HepG2 (cell line): ENCODE results near the gene MSANTD2. TPM values are rescaled to one million over a fixed set of nuclear protein-coding genes. Genes with fewer than 3 reads are reported as not detected.

Experiments used
- ATAC-seq: fragments of 200-7000 bp; cut with Tn5 transposase; 3 replicates; pipeline ENCODE4 v1.9.1; 2020; ENCODE audit warnings: mild to moderate bottlenecking, moderate library complexity
- BruUV-seq: library from RNA; stranded (reverse); fragments of 400-500 nt; replicated peaks from 2 replicates; lab custom pipeline; 2021; lab: Mats Ljungman, UMichigan
- CTCF ChIA-PET: fragments of 300-600 bp; formaldehyde crosslinking; extraction: SDS; loops from one replicate; lab custom pipeline; 2021; ENCODE audit warnings: low total read pairs, inconsistent platforms, low intra/inter-chr PET ratio; lab: Yijun Ruan, JAX
- POLR2A ChIA-PET: fragments of 350-600 bp; sonication (Branson Sonifier 250); formaldehyde crosslinking; loops from one replicate; lab custom pipeline; 2020; ENCODE audit warnings: antibody characterized with exemption, inconsistent platforms; lab: Yijun Ruan, JAX
- DNase-seq: peaks from one replicate; pipeline ENCODE4 v3.0.0-alpha.2; 2015; ENCODE audit warnings: low spot score
- FAIRE-seq: peaks from 3 replicates; lab custom pipeline; 2011; peaks lifted over from hg19 to GRCh38; lab: Jason Lieb, UNC
- H2AFZ ChIP-seq: one replicate; pipeline ENCODE4 v1.6.1; 2011; ENCODE audit warnings: low read length, inconsistent platforms
- H3K27ac ChIP-seq: fragments of 300-600 bp; 3 replicates; pipeline ENCODE4 v1.8.0; 2011; ENCODE audit warnings: mixed run types, mild to moderate bottlenecking, mixed read lengths, low read length, inconsistent platforms; ENCODE audit not compliant: insufficient read depth; ENCODE audit errors: extremely low read length
- H3K27me3 ChIP-seq, 2 experiments: fragments of 200-600 bp in 1 of 2; 2 replicates in 1 of 2; 3 replicates in 1 of 2; pipeline versions ENCODE4 v1.6.0 to v1.8.0; 2011; ENCODE audit warnings: low read length in 2 of 2, mild to moderate bottlenecking in 2 of 2, moderate library complexity in 2 of 2, inconsistent platforms in 1 of 2; ENCODE audit not compliant: insufficient read depth in 2 of 2, control insufficient read depth in 1 of 2
- H3K36me3 ChIP-seq, 2 experiments: fragments of 200-600 bp in 1 of 2; replicated peaks in 1 of 2; 2 replicates in 1 of 2; 3 replicates in 1 of 2; pipeline versions ENCODE4 v1.5.1 to v1.8.0; 2011; ENCODE audit warnings: low read length in 2 of 2, inconsistent platforms in 1 of 2; ENCODE audit not compliant: insufficient read depth in 2 of 2, control insufficient read depth in 1 of 2
- H3K4me1 ChIP-seq: 2 replicates; pipeline ENCODE4 v1.5.1; 2012; ENCODE audit warnings: low read length, inconsistent platforms; ENCODE audit not compliant: insufficient read depth
- H3K4me2 ChIP-seq: 2 replicates; pipeline ENCODE4 v1.6.0; 2011; ENCODE audit warnings: low read depth, low read length, inconsistent platforms
- H3K4me3 ChIP-seq, 3 experiments: fragments of 200-600 bp in 1 of 3; sonication (generic), shearing (Covaris generic) in 1 of 3; replicated peaks in 1 of 3; 2 replicates each; pipeline ENCODE4 v1.5.1; 2011 to 2016; ENCODE audit warnings: low read length in 3 of 3, inconsistent platforms in 2 of 3, low read depth in 2 of 3, mild to moderate bottlenecking in 2 of 3, control low read depth in 1 of 3, mixed read lengths in 1 of 3; ENCODE audit not compliant: insufficient read depth in 1 of 3
- H3K79me2 ChIP-seq: one replicate; pipeline ENCODE4 v1.6.1; 2011; ENCODE audit warnings: low read length, inconsistent platforms; ENCODE audit not compliant: insufficient read depth
- H3K9ac ChIP-seq: 2 replicates; pipeline ENCODE4 v1.6.0; 2011; ENCODE audit warnings: mild to moderate bottlenecking, low read depth, low read length, inconsistent platforms; ENCODE audit not compliant: insufficient read depth
- H3K9me3 ChIP-seq: 2 replicates; pipeline ENCODE4 v1.5.1; 2012; ENCODE audit warnings: mild to moderate bottlenecking, low read length
- H4K20me1 ChIP-seq: 2 replicates; pipeline ENCODE4 v1.6.0; 2011; ENCODE audit warnings: inconsistent platforms, mild to moderate bottlenecking, low read length, moderate library complexity; ENCODE audit not compliant: insufficient read depth
- IRF1 ChIP-seq: sonication (generic); formaldehyde crosslinking; IDR thresholded peaks from 2 replicates; pipeline ENCODE4 v1.4.0; 2020; ENCODE audit warnings: low read depth, mild to moderate bottlenecking, missing genetic modification reagents
- RBM22 ChIP-seq: fragments of 200-400 bp; formaldehyde crosslinking; optimal IDR thresholded peaks from 2 replicates; pipeline ENCODE3; 2017; ENCODE audit warnings: mild to moderate bottlenecking, low read length, moderate library complexity
- RXRB ChIP-seq: IDR thresholded peaks from 2 replicates; pipeline ENCODE4 v1.6.1; 2016; ENCODE audit warnings: borderline replicate concordance, missing genetic modification reagents, missing compliant biosample characterization
- SRSF9 ChIP-seq: fragments of 200-400 bp; formaldehyde crosslinking; IDR thresholded peaks from 2 replicates; pipeline ENCODE4 v1.6.1; 2018; ENCODE audit warnings: borderline replicate concordance, mild to moderate bottlenecking, low read depth, low read length; ENCODE audit not compliant: insufficient read depth, poor library complexity, severe bottlenecking
- TAF1 ChIP-seq: sonication (generic); formaldehyde crosslinking; IDR thresholded peaks from 2 replicates; pipeline ENCODE4 v1.4.0; 2020; ENCODE audit warnings: missing genetic modification reagents
- XRCC5 ChIP-seq: fragments of 200-400 bp; formaldehyde crosslinking; optimal IDR thresholded peaks from 2 replicates; pipeline ENCODE3; 2017; ENCODE audit warnings: mild to moderate bottlenecking, low read length
- ZFP82 ChIP-seq: sonication (generic); formaldehyde crosslinking; IDR thresholded peaks from 2 replicates; pipeline ENCODE4 v1.5.1; 2020; ENCODE audit warnings: mild to moderate bottlenecking, missing genetic modification reagents, borderline replicate concordance
- ZNF136 ChIP-seq: sonication (generic); formaldehyde crosslinking; IDR thresholded peaks from 2 replicates; pipeline ENCODE4 v1.8.1; 2022; ENCODE audit warnings: low read depth, mild to moderate bottlenecking, moderate library complexity, missing genetic modification reagents
- ZNF280D ChIP-seq: sonication (generic); formaldehyde crosslinking; IDR thresholded peaks from 2 replicates; pipeline ENCODE4 v1.5.1; 2020; ENCODE audit warnings: mild to moderate bottlenecking, missing genetic modification reagents
- ZNF292 ChIP-seq: sonication (generic); formaldehyde crosslinking; IDR thresholded peaks from 2 replicates; pipeline ENCODE4 v1.8.1; 2022; ENCODE audit warnings: mild to moderate bottlenecking, low read depth, missing genetic modification reagents, borderline replicate concordance
- ZNF331 ChIP-seq: sonication (generic); formaldehyde crosslinking; IDR thresholded peaks from 2 replicates; pipeline ENCODE4 v1.4.0; 2020; ENCODE audit warnings: missing genetic modification reagents
- ZNF496 ChIP-seq: sonication (generic); formaldehyde crosslinking; IDR thresholded peaks from 2 replicates; pipeline ENCODE4 v1.8.1; 2023; ENCODE audit warnings: mild to moderate bottlenecking, moderate library complexity, missing genetic modification reagents; ENCODE audit not compliant: insufficient replicate concordance
- ZSCAN29 ChIP-seq: sonication (generic); formaldehyde crosslinking; conservative IDR thresholded peaks from 2 replicates; pipeline ENCODE4 v1.4.0; 2020; ENCODE audit warnings: mild to moderate bottlenecking, missing genetic modification reagents
- WGBS: methylation state at CpG from one replicate; pipeline ENCODE4 v1.1.6; 2017; ENCODE audit warnings: low lambda C conversion rate; 5-methylcytosine and 5-hydroxymethylcytosine counted together
- in situ Hi-C: cut with HindIII; loops from 2 replicates; pipeline ENCODE4 v1.10.0; 2017; ENCODE audit warnings: low pct_unique_long_range_greater_than_20kb; ENCODE audit not compliant: extremely low pct_ligation_motif_present
- intact Hi-C: fragments of 100-400 bp; cut with micrococcal nuclease; formaldehyde crosslinking; loops from one replicate; pipeline ENCODE4 v1.10.0; 2022; ENCODE audit not compliant: unreplicated experiment
- polyA plus RNA-seq, 8 experiments: library from polyadenylated mRNA; depleted of rRNA in 3 of 8; stranded (reverse) in 7 of 8; unstranded in 1 of 8; fragments of >200 nt; fragmentation: Illumina TruSeq in 4 of 8; extraction: Trizol in 4 of 8; gene quantifications; 2 replicates each; pipeline versions ENCODE4 v1.2.1 to v1.2.3, GENCODE V29; 2011 to 2016; ENCODE audit warnings: low read depth in 4 of 8, missing spikeins in 1 of 8, mixed read lengths in 1 of 8; ENCODE audit not compliant: insufficient read depth in 1 of 8
- total RNA-seq, 5 experiments: library from RNA; depleted of rRNA; stranded (reverse); fragments of >200 nt; fragmentation: Illumina TruSeq; extraction: Trizol; gene quantifications; 2 replicates each; pipeline ENCODE4 v1.2.3, GENCODE V29; 2016; ENCODE audit warnings: low read depth in 1 of 5
- TF ChIP-seq, protein P1 (sequence below): sonication (generic); formaldehyde crosslinking; IDR thresholded peaks from 2 replicates; pipeline ENCODE4 v1.4.0; 2020; ENCODE audit warnings: missing genetic modification reagents, borderline replicate concordance

The MSANTD2 gene
- total and polyA plus RNA-seq, 2 of the 13 experiments (the other 11 are each of a cell fraction or from before 2014, with no cell fraction given) = 8.7 to 10.1 TPM

- TF ChIP-seq, protein P1, sequence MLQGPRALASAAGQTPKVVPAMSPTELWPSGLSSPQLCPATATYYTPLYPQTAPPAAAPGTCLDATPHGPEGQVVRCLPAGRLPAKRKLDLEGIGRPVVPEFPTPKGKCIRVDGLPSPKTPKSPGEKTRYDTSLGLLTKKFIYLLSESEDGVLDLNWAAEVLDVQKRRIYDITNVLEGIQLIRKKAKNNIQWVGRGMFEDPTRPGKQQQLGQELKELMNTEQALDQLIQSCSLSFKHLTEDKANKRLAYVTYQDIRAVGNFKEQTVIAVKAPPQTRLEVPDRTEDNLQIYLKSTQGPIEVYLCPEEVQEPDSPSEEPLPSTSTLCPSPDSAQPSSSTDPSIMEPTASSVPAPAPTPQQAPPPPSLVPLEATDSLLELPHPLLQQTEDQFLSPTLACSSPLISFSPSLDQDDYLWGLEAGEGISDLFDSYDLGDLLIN (CRISPR knock-in tag) = no peak
- TF ChIP-seq ZNF331 (CRISPR knock-in tag) = no peak
- TF ChIP-seq RXRB (CRISPR knock-in tag) = no peak
- TF ChIP-seq ZNF136 = 0 out of 2 replicates have a peak, but pooled peaks have one; percentile 8
- TF ChIP-seq XRCC5 = peak; percentile 46
- TF ChIP-seq ZNF292 = peak; percentile 14; the same call in 1 of the 2 replicates
- TF ChIP-seq ZSCAN29 (CRISPR knock-in tag) = no peak
- TF ChIP-seq, all 625 proteins: peak for 20
Observed at GRCh38 chr11:124745835-124746620, 54.2 kb downstream of the MSANTD2 start (continued).

- Histone ChIP-seq H3K4me2 (peak overlapping the region; percentile 100), H3K36me3 (no peaks in the 10 kb centered on the region), H3K9me3 (no peaks in the 10 kb centered on the region), H4K20me1 (no peaks in the 10 kb centered on the region), H3K27me3 (peaks cover 2 to 71% of the 10 kb centered on the region in 2 experiments; a peak in 3 of 5 replicates), H3K27ac (no peak overlapping the region), H3K9ac (no peak overlapping the region), H2AFZ (no peak overlapping the region), H3K4me1 (peaks cover 38% of the 10 kb centered on the region), H3K79me2 (no peaks in the 10 kb centered on the region), H3K4me3 (peak overlapping the region in 1 of 3 experiments; percentile 86; a peak in 1 of 6 replicates)
- DNase-seq (no peak), FAIRE-seq (no peak), ATAC-seq (no peak)
- in situ Hi-C loops (no loop called here), intact Hi-C loops (loop anchor here (10.0 kb wide), 1 partner anchor 49 kb away; no protein-coding TSS in a partner anchor)
- WGBS = 58% methylated on average over 44 of the region's 44 CpGs
- ChIA-PET POLR2A (interaction anchor here (0.6 to 4.7 kb wide), 5 partner anchors 13 to 72 kb away, joined by 3 to 48 read pairs (median 8); partner anchors contain the start of genes MSANTD2, SIAE and SPA17), CTCF (interaction anchor here (1.2 to 2.3 kb wide), 2 partner anchors 18 to 92 kb away, joined by 3 to 8 read pairs; no protein-coding TSS in a partner anchor)
- no TSS peak for BruUV-seq
- TF ChIP-seq ZNF280D (CRISPR knock-in tag) = no peak
- TF ChIP-seq RBM22 = no peak
- no peak for TF ChIP-seq ZFP82 (CRISPR knock-in tag)
- TF ChIP-seq SRSF9 = no peak
- no peak for TF ChIP-seq ZNF496 (CRISPR knock-in tag)
- no peak for TF ChIP-seq TAF1 (CRISPR knock-in tag)
- no peak for TF ChIP-seq IRF1 (CRISPR knock-in tag)
Observed at GRCh38 chr11:124745270-124745834, 54.9 kb downstream of the MSANTD2 start.
